ENCODE data around the gene CNKSR3.

Gene CNKSR3

DNA sequence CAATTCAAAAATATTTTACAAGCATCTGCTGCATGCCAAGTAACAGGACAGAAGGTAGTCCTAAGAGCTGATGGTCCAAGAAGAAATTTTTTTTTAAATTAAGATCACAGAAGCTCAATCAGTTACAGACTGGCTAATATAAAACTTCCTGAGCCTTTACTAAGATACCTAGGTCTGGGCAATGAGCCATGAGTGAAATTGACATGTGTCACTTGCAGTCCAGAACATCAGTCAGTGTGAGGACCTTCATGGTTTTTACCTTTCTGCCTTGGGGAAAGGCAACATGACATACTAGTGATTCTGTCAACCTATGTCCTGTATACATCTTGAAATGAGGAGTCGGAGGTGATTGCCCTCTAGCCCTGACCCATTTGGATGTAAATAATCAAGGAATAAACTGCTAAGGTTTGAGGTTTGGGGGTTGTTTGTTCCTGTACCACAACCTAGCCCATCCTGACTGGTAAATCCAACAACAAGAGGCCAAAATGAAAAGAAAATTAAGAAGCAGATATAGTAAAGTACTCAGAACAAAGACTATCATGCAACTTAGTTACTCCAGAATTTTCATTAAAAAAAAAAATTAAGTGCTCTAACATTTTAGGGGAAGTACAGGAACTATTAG is 70.0 kb downstream of the CNKSR3 start:
- H3K27me3 ChIP-seq (ENCODE audit: control insufficient read depth in 2 of 2, insufficient read depth in 2 of 2, low read length in 2 of 2), result no peaks in the 10 kb centered on the region
- peaks cover 5 to 9% of the 10 kb centered on the region in 2 donors for H3K36me3 ChIP-seq (ENCODE audit: control insufficient read depth in 2 of 2, insufficient read depth in 2 of 2, low read length in 2 of 2)
- no peak overlapping the region for H3K4me3 ChIP-seq (ENCODE audit: low read length in 2 of 2)
- no peak overlapping the region for H3K9ac ChIP-seq (ENCODE audit: low read depth in 1 of 2, low read length in 2 of 2)
- H3K9me3 ChIP-seq (ENCODE audit: control insufficient read depth in 2 of 2, low read length in 2 of 2), result no peaks in the 10 kb centered on the region
- no peak overlapping the region for H3K27ac ChIP-seq (ENCODE audit: low read depth in 2 of 2, low read length in 2 of 2)
- no peaks in the 10 kb centered on the region for H3K4me1 ChIP-seq (ENCODE audit: control insufficient read depth in 2 of 2, insufficient read depth in 2 of 2, low read length in 2 of 2)

DNA sequence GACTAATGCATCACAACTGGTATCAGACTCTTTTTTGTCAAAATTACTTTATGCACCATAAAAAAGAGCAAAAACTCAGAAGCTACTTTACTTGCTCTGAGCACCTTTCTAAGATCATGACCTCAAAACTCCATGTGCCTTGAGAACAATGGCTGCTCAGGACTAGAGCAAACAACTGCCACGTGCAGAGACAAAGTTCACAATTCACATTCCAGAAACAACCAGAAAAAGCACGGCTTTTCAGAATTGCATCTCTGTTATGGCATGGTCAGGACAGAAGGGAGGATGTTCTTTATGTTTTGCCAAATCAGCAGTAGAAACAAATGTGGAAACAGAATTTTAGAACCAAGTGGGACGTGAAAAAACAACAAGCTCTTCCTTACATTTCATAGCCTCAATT is 70.5 kb downstream of the CNKSR3 start:
- no peak overlapping the region for H3K9ac ChIP-seq (ENCODE audit: low read depth in 1 of 2, low read length in 2 of 2)
- no peaks in the 10 kb centered on the region for H3K4me1 ChIP-seq (ENCODE audit: control insufficient read depth in 2 of 2, insufficient read depth in 2 of 2, low read length in 2 of 2)
- H3K27ac ChIP-seq (ENCODE audit: low read depth in 2 of 2, low read length in 2 of 2), result no peak overlapping the region
- peaks cover 9 to 13% of the 10 kb centered on the region in 2 donors for H3K36me3 ChIP-seq (ENCODE audit: control insufficient read depth in 2 of 2, insufficient read depth in 2 of 2, low read length in 2 of 2)
- H3K9me3 ChIP-seq (ENCODE audit: control insufficient read depth in 2 of 2, low read length in 2 of 2), result no peaks in the 10 kb centered on the region
- no peaks in the 10 kb centered on the region for H3K27me3 ChIP-seq (ENCODE audit: control insufficient read depth in 2 of 2, insufficient read depth in 2 of 2, low read length in 2 of 2)
- H3K4me3 ChIP-seq (ENCODE audit: low read length in 2 of 2), result no peak overlapping the region

DNA sequence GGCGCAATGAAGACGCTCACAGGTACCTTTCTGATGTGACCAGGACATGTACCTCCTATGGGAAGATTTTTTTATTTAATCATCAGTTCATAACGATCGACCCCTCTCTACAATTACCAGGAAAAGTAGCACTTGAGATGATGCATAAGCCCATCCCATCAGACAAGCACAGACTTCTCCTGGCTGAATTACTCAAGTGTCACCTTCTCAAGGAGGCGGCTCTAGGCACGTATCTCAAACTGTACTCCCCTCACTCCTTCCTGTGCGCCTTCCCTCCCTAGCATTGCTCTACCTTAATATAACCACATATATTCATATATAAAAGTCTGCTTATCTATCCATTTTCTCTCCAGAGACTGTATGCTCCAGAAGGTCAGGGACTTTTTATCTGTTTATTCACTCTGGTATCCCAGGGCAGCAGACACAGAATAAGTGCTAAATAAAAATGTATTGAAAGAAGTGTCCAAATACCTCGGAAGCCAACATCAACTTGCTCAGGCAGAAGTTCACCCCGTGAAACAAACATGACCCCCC is 71.5 kb downstream of the CNKSR3 start:
- peaks cover 9 to 13% of the 10 kb centered on the region in 2 donors for H3K36me3 ChIP-seq (ENCODE audit: control insufficient read depth in 2 of 2, insufficient read depth in 2 of 2, low read length in 2 of 2)
- no peak overlapping the region for H3K9ac ChIP-seq (ENCODE audit: low read depth in 1 of 2, low read length in 2 of 2)
- no peak overlapping the region for H3K4me3 ChIP-seq (ENCODE audit: low read length in 2 of 2)
- no peaks in the 10 kb centered on the region for H3K4me1 ChIP-seq (ENCODE audit: control insufficient read depth in 2 of 2, insufficient read depth in 2 of 2, low read length in 2 of 2)
- no peaks in the 10 kb centered on the region for H3K27me3 ChIP-seq (ENCODE audit: control insufficient read depth in 2 of 2, insufficient read depth in 2 of 2, low read length in 2 of 2)
- H3K27ac ChIP-seq (ENCODE audit: low read depth in 2 of 2, low read length in 2 of 2), result no peak overlapping the region
- no peaks in the 10 kb centered on the region for H3K9me3 ChIP-seq (ENCODE audit: control insufficient read depth in 2 of 2, low read length in 2 of 2)

DNA sequence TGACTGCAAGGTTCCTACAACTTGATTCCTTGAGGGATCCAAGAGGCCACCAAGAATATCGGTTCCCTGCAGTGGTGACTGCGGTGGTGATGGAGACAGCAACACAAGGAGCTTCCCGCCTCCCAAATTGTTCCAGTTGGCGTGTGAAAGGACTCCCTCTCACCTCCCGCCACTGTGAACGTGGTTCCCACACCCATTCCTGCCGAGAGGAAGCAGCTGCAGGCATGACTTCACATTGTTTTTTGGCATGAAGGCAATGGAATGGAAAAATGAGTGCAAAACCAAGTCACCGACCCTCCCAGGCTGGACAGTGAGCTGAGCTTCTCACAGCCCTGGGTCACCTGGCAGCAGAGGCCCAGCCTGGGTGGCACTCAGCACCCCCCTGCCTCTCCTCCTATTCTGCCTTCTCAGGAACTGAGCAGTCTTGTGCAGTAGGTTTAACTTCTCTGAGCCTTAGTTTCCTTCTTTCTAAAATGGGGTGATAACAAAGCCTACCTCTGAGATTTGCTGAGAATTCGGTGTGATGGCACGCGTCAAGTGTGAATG is 75.0 kb downstream of the CNKSR3 start:
- Histone ChIP-seq H3K27me3 (ENCODE audit: control insufficient read depth in 2 of 2, insufficient read depth in 2 of 2, low read length in 2 of 2) (no peaks in the 10 kb centered on the region), H3K9ac (ENCODE audit: low read depth in 1 of 2, low read length in 2 of 2) (no peak overlapping the region), H3K4me3 (ENCODE audit: low read length in 2 of 2) (no peak overlapping the region), H3K36me3 (ENCODE audit: control insufficient read depth in 2 of 2, insufficient read depth in 2 of 2, low read length in 2 of 2) (peaks cover 9 to 13% of the 10 kb centered on the region in 2 donors), H3K9me3 (ENCODE audit: control insufficient read depth in 2 of 2, low read length in 2 of 2) (no peaks in the 10 kb centered on the region), H3K4me1 (ENCODE audit: control insufficient read depth in 2 of 2, insufficient read depth in 2 of 2, low read length in 2 of 2) (no peaks in the 10 kb centered on the region), H3K27ac (ENCODE audit: low read depth in 2 of 2, low read length in 2 of 2) (no peak overlapping the region)

DNA sequence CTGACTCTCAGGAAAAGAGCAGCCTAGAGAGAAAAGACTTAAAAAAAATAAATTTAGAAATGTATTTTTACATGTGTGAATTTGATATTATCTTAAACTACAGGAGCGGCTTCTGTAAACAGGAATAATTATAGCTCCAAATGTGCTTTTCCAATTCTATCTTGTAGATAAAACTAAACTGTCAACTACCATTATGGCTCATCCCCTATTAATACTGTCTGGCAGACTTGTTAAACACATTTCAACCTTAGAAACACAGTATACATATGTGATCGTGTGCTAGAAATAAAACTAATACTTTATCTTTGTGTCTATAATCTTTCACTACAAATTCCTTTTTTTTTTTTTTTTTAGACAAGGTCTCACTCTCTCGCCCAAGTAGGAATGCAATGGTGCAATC is 75.8 kb downstream of the CNKSR3 start:
- H3K27ac ChIP-seq (ENCODE audit: low read depth in 2 of 2, low read length in 2 of 2), result no peak overlapping the region
- no peak overlapping the region for H3K4me3 ChIP-seq (ENCODE audit: low read length in 2 of 2)
- no peaks in the 10 kb centered on the region for H3K4me1 ChIP-seq (ENCODE audit: control insufficient read depth in 2 of 2, insufficient read depth in 2 of 2, low read length in 2 of 2)
- H3K9me3 ChIP-seq (ENCODE audit: control insufficient read depth in 2 of 2, low read length in 2 of 2), result no peaks in the 10 kb centered on the region
- peaks cover 12% of the 10 kb centered on the region in 2 donors for H3K36me3 ChIP-seq (ENCODE audit: control insufficient read depth in 2 of 2, insufficient read depth in 2 of 2, low read length in 2 of 2)
- H3K27me3 ChIP-seq (ENCODE audit: control insufficient read depth in 2 of 2, insufficient read depth in 2 of 2, low read length in 2 of 2), result no peaks in the 10 kb centered on the region
- no peak overlapping the region for H3K9ac ChIP-seq (ENCODE audit: low read depth in 1 of 2, low read length in 2 of 2)

DNA sequence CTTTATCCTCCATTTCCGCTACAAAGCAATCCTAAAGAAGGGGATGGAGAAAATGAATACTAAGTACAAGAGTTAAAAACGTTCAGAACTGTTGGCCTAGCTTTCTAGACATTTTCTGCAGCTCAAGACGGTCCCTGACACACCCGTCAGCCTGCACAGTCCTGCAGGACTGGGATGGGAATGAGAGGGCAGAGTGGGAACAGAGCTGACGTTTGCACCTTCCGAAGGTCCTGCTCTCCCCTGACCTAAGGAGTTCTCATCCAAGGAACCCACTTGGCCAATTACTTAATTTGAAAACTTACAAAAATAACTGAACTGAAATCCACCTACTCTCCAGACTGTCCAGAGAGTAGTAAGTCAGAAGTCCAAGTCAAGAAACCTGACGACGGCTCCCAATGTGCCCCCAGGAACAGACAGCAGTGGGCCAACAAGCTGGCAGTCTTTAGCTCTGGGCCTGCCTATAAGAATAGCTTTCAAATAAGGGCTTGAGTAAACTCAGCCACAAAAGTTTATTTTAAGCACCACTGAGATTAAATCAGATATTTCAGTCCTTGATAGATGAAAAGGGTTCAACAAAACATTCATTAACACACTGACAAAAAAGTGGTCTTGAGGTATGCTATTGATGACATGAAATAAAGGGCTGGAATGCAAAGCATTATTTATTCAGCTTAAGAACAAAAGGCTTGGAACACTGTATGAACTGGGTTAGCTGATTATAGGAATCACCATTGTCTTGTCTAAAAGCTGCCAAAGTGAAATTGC is 76.8 kb downstream of the CNKSR3 start:
- Histone ChIP-seq H3K4me1 (ENCODE audit: control insufficient read depth in 2 of 2, insufficient read depth in 2 of 2, low read length in 2 of 2) (no peaks in the 10 kb centered on the region), H3K27ac (ENCODE audit: low read depth in 2 of 2, low read length in 2 of 2) (no peak overlapping the region), H3K27me3 (ENCODE audit: control insufficient read depth in 2 of 2, insufficient read depth in 2 of 2, low read length in 2 of 2) (no peaks in the 10 kb centered on the region), H3K9me3 (ENCODE audit: control insufficient read depth in 2 of 2, low read length in 2 of 2) (no peaks in the 10 kb centered on the region), H3K36me3 (ENCODE audit: control insufficient read depth in 2 of 2, insufficient read depth in 2 of 2, low read length in 2 of 2) (peaks cover 12 to 20% of the 10 kb centered on the region in 2 donors), H3K4me3 (ENCODE audit: low read length in 2 of 2) (no peak overlapping the region), H3K9ac (ENCODE audit: low read depth in 1 of 2, low read length in 2 of 2) (no peak overlapping the region)

DNA sequence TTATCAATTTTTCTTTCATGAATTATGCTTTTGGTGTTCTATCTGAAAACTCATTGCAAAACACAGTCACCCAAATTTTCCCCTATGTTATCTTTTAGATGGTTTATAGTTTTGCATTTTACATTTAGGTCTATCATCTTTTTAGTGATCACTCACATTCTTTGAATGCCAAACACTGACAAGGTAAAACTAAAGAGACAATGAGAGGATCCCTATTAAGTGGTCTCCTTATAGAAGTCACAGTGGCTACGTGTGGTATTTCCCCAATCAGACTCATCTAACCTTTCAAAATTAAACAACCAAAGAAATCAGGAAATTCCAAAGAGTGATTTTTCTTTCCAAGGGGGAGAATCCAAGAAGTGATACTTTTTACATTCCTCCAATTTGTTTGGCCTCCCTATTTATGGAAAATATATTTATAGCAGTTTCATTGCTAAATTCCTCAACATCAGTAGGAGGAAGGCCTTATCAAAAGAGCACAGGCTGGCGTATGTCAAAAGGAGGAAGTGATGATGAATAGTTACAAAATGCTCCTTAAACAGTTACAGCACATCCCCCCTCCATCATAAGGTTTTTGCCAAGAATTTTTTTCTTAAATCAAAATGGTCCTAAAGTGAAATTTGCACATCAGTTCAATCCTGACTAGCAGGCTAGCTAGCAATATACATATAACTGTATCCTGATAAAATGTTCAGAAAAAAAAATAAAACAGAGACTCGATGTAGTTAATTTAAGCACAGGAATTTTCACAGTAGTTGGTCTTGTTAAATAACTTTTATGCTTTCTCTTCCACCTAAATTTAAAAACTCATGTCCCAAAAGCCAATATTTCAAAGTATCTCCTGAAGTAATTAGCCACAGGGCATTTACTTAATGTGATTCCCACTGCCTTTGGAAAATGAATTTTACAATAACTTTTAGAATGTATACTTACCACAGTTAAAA is 77.7 kb downstream of the CNKSR3 start:
- H3K4me3 ChIP-seq (ENCODE audit: low read length in 2 of 2), result no peak overlapping the region
- peaks cover 12 to 20% of the 10 kb centered on the region in 2 donors for H3K36me3 ChIP-seq (ENCODE audit: control insufficient read depth in 2 of 2, insufficient read depth in 2 of 2, low read length in 2 of 2)
- no peak overlapping the region for H3K27ac ChIP-seq (ENCODE audit: low read depth in 2 of 2, low read length in 2 of 2)
- H3K9me3 ChIP-seq (ENCODE audit: control insufficient read depth in 2 of 2, low read length in 2 of 2), result no peaks in the 10 kb centered on the region
- H3K4me1 ChIP-seq (ENCODE audit: control insufficient read depth in 2 of 2, insufficient read depth in 2 of 2, low read length in 2 of 2), result no peaks in the 10 kb centered on the region
- no peak overlapping the region for H3K9ac ChIP-seq (ENCODE audit: low read depth in 1 of 2, low read length in 2 of 2)
- H3K27me3 ChIP-seq (ENCODE audit: control insufficient read depth in 2 of 2, insufficient read depth in 2 of 2, low read length in 2 of 2), result no peaks in the 10 kb centered on the region

DNA sequence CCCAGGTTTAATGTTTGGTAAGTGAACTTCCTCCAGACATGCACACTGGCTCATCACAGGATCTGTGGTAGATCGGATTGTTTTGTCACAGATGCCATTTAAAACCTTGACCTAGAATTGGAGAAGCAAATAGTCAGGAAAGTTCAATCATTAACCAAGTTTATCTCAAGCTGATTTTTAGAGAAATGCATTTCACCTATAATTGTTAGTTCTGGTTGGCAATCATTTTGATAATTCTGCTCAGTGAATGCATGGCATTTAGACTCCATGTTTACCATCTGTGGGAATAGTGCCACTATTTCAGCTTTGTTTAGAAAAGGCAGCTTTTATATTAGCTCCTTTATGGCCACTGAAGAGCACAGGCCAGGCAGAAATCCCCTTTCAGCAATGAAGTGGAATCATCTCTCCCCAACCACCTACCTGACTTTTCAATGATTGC is 80.0 kb downstream of the CNKSR3 start:
- Histone ChIP-seq H3K9ac (ENCODE audit: low read depth in 1 of 2, low read length in 2 of 2) (no peak overlapping the region), H3K4me3 (ENCODE audit: low read length in 2 of 2) (no peak overlapping the region), H3K9me3 (ENCODE audit: control insufficient read depth in 2 of 2, low read length in 2 of 2) (no peaks in the 10 kb centered on the region), H3K36me3 (ENCODE audit: control insufficient read depth in 2 of 2, insufficient read depth in 2 of 2, low read length in 2 of 2) (peaks cover 9 to 18% of the 10 kb centered on the region in 2 donors), H3K27ac (ENCODE audit: low read depth in 2 of 2, low read length in 2 of 2) (no peak overlapping the region), H3K27me3 (ENCODE audit: control insufficient read depth in 2 of 2, insufficient read depth in 2 of 2, low read length in 2 of 2) (no peaks in the 10 kb centered on the region), H3K4me1 (ENCODE audit: control insufficient read depth in 2 of 2, insufficient read depth in 2 of 2, low read length in 2 of 2) (no peaks in the 10 kb centered on the region)

DNA sequence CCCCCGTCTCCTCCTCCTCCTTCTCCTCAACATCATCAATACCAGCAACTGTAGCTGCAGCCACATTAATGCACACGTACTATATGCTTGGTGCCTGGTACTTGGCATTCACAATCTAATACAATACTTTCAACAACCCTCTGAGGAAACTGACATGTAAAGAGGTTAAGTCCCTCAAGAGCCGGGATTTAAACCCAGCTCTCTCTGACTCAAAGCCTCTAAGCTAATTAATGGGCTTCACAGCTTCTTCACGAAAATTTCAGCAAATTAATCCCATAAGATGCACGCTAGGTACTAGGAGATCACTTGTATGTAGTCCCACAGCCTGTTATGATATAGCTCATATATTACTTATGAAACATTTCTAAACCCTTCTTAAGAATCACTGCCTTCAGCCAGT is 80.8 kb downstream of the CNKSR3 start:
- Histone ChIP-seq H3K9ac (ENCODE audit: low read depth in 1 of 2, low read length in 2 of 2) (no peak overlapping the region), H3K36me3 (ENCODE audit: control insufficient read depth in 2 of 2, insufficient read depth in 2 of 2, low read length in 2 of 2) (peaks cover 6 to 18% of the 10 kb centered on the region in 2 donors), H3K27ac (ENCODE audit: low read depth in 2 of 2, low read length in 2 of 2) (no peak overlapping the region), H3K27me3 (ENCODE audit: control insufficient read depth in 2 of 2, insufficient read depth in 2 of 2, low read length in 2 of 2) (no peaks in the 10 kb centered on the region), H3K9me3 (ENCODE audit: control insufficient read depth in 2 of 2, low read length in 2 of 2) (no peaks in the 10 kb centered on the region), H3K4me1 (ENCODE audit: control insufficient read depth in 2 of 2, insufficient read depth in 2 of 2, low read length in 2 of 2) (no peaks in the 10 kb centered on the region), H3K4me3 (ENCODE audit: low read length in 2 of 2) (no peak overlapping the region)
